Small intestine (tissue), 7 donors: Measurements from ENCODE around the gene PGAP3. TPM values are rescaled to one million over a fixed set of nuclear protein-coding genes. Genes with fewer than 3 reads are reported as not detected.

Source experiments
- DNase-seq, 2 donors: peaks; one replicate each; pipeline versions ENCODE4 v3.0.0 to v3.0.0-alpha.2; 2013
- FAIRE-seq: peaks from 2 replicates; lab custom pipeline; 2012; peaks lifted over from hg19 to GRCh38; lab: Jason Lieb, UNC
- H3K27ac ChIP-seq, 3 donors: one replicate each; pipeline ENCODE4 v1.5.1; 2013; ENCODE audit warnings: low read length in 2 of 3, mild to moderate bottlenecking in 2 of 3, control low read depth in 1 of 3, inconsistent platforms in 1 of 3, low read depth in 1 of 3, moderate library complexity in 1 of 3
- H3K27me3 ChIP-seq, 3 donors: one replicate each; pipeline ENCODE4 v1.6.1; 2013; ENCODE audit warnings: low read length in 3 of 3, inconsistent platforms in 1 of 3; ENCODE audit not compliant: control insufficient read depth in 3 of 3, insufficient read depth in 3 of 3
- H3K36me3 ChIP-seq, 3 donors: one replicate each; pipeline ENCODE4 v1.6.1; 2013; ENCODE audit warnings: low read length in 3 of 3, inconsistent platforms in 1 of 3, low read depth in 1 of 3, mild to moderate bottlenecking in 1 of 3, moderate library complexity in 1 of 3; ENCODE audit not compliant: control insufficient read depth in 3 of 3, insufficient read depth in 2 of 3
- H3K4me1 ChIP-seq, 3 donors: one replicate each; pipeline ENCODE4 v1.6.1; 2013; ENCODE audit warnings: low read length in 2 of 3, inconsistent platforms in 1 of 3, low read depth in 1 of 3, mild to moderate bottlenecking in 1 of 3, moderate library complexity in 1 of 3; ENCODE audit not compliant: control insufficient read depth in 3 of 3, insufficient read depth in 2 of 3
- H3K4me3 ChIP-seq, 3 donors: one replicate each; pipeline ENCODE4 v1.5.1; 2013; ENCODE audit warnings: low read length in 3 of 3, control low read depth in 1 of 3, inconsistent platforms in 1 of 3, low read depth in 1 of 3, mild to moderate bottlenecking in 1 of 3, moderate library complexity in 1 of 3
- H3K9me3 ChIP-seq, 2 donors: one replicate each; pipeline ENCODE4 v1.6.1; 2013; ENCODE audit warnings: low read depth in 1 of 2, low read length in 1 of 2; ENCODE audit not compliant: control insufficient read depth in 2 of 2, insufficient read depth in 1 of 2
- WGBS, 3 donors: extraction: QIAGEN DNeasy Blood & Tissue Kit; methylation state at CpG; one replicate each; pipeline ENCODE4 v1.1.7; 2013; 5-methylcytosine and 5-hydroxymethylcytosine counted together
- polyA plus RNA-seq, 4 donors: library from polyadenylated mRNA; stranded (reverse) in 3 of 4; unstranded in 1 of 4; fragments of 200-250 nt in 3 of 4; fragments of 120-200 nt in 1 of 4; gene quantifications; one replicate each; pipeline versions ENCODE4 v1.2.1 to v1.2.3, GENCODE V29; 2013
- donor health status: healthy with polysubstance abuse.
- donor health status: control.
- donor health status: control.
- donor health status: Bipolar disorder and iron deficiency.
- donor health status: healthy.

The PGAP3 gene
- polyA plus RNA-seq, 4 donors: 20.6 to 41.1 (median 28.6) TPM

DNA sequence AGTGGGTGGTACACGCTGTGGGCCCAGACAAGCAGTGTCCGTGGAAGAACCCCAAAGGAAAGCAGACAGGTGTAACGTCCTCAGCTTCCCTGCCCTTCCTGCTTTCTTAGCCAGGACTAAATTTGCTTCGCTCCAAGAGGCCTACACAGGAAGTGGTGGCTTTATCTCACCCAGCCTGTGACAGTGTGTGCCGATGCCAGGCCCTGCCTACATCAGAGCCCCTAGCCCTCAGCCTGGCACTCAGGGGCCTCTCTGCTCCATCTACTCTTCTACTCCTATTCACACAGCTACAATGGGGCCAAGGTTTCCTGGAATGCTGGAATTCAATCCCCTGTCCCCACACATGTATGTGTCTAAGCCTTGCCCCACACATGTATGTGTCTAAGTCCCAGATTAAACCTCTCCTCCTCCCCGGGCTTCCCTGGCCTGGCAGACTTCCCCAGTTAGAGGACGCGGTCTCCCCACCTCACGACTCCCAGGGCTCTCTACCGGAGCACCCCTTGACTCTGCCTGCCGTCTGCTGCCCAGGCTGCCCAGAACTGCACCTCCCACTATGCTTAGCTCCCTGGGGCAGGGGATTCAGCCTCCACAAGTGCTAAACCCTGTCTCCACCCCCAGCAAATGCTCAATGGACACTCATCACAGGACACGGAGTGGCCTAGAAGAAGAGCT is 8.2 kb downstream of the PGAP3 start:
- H3K4me1 ChIP-seq: peaks cover 6 to 66% (median 12%) of the 10 kb centered on the region in 3 donors
- no peak for FAIRE-seq
- peak; percentile 59 to 63 for DNase-seq

DNA sequence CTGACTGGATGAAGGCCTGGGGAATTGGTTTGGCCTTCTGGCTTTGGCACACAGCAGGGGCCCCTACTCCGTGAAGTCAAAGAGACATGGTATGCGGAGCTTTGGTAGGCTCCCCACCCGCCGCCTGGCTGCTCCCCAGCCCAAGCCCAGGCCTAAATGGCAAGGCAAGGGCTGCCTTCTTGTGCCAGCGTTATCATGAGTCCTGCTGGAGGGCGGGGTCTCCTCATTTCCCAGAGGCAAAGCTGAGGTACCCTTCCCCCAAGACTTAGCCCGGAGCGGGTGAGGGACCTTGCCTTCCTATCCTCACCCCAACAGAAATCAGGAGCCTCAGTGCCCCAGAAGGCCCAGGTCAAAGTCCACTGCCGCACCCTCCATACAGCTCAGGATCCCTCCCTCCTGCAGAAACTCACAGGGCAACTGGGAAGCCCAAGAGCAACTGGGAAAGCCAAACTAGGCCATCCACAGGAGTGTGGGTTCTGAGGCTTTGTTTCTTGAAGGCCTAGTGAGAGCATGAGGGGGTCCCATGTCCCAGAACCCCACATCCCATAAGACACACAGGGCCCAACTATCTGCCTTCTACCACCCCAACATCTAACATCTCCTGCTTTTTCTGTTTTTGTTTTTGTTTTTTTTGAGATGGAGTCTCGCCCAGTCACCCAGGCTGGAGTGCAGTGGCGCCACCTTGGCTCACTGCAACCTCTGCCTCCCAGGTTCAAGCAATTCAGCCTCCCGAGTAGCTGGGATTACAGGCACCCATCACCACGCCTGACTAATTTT is 9.3 kb downstream of the PGAP3 start:
- Histone ChIP-seq H3K4me1 (peaks cover 6 to 77% (median 12%) of the 10 kb centered on the region in 3 donors), H3K36me3 (peaks cover 0 to 68% (median 0%) of the 10 kb centered on the region in 3 donors), H3K27me3 (no peaks in the 10 kb centered on the region), H3K27ac (peak overlapping the region; percentile 86 to 98 (median 93)), H3K4me3 (no peak overlapping the region), H3K9me3 (no peaks in the 10 kb centered on the region)
- 20 to 67% (median 35%) methylated on average over 13 of the region's 13 CpGs for WGBS, 3 donors
- FAIRE-seq (no peak), DNase-seq (peak; percentile 97)

More for the DNA sequence above, 8.2 kb downstream of the PGAP3 start:
- no peak overlapping the region for H3K4me3 ChIP-seq
- H3K27me3 ChIP-seq: no peaks in the 10 kb centered on the region
- WGBS, 3 donors: 40 to 58% (median 52%) methylated on average over 12 of the region's 12 CpGs
- H3K27ac ChIP-seq: peak overlapping the region; percentile 86 to 98 (median 93)
- no peaks in the 10 kb centered on the region for H3K9me3 ChIP-seq
- peaks cover 0 to 68% (median 0%) of the 10 kb centered on the region in 3 donors for H3K36me3 ChIP-seq

DNA sequence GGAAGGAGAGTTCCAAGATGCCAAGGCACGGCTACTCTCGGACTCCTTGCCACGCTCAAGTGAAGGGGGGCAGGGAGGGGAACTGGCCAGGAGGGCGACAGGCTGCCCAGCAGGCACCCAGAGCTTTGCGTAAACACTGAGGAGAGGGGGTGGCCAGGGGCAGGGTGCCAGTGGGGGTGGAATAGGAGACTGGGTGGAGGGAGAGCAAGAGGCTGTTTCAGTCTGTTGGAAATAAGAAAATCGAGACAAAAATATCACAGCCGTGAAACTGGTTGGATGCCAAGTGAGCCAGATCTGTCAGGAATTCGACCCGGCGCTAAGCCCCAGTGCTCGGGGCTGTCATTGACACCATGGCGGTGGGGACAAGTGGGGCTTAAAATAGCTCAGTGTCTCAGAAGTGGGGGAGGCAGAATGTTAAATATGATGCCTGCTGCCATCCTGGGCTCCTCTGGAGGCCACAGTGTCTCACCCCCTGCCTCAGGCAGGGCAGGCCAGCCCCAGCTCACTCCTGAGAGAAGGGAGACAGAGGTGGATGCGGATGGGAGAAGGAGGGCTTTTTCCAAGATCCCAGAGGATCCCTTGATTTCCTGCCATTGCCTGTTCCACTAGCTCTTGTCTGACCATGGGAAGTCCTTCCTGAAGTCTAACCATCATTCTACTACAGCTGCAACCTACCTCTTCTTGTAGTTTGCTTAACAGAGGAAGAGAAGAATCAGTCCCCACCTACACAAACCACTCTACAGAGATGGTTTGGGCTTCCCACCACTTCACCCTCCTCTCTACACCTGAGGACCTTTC is 10.1 kb downstream of the PGAP3 start:
- FAIRE-seq (no peak), DNase-seq (no peak)
- H3K4me1 ChIP-seq: peaks cover 6 to 77% (median 12%) of the 10 kb centered on the region in 3 donors
- no peak overlapping the region for H3K4me3 ChIP-seq
- H3K27me3 ChIP-seq: no peaks in the 10 kb centered on the region
- peak overlapping the region; percentile 86 to 98 (median 92) for H3K27ac ChIP-seq
- peaks cover 0 to 62% (median 0%) of the 10 kb centered on the region in 3 donors for H3K36me3 ChIP-seq
- 57 to 68% (median 58%) methylated on average over 13 of the region's 13 CpGs for WGBS, 3 donors
- H3K9me3 ChIP-seq: no peaks in the 10 kb centered on the region

DNA sequence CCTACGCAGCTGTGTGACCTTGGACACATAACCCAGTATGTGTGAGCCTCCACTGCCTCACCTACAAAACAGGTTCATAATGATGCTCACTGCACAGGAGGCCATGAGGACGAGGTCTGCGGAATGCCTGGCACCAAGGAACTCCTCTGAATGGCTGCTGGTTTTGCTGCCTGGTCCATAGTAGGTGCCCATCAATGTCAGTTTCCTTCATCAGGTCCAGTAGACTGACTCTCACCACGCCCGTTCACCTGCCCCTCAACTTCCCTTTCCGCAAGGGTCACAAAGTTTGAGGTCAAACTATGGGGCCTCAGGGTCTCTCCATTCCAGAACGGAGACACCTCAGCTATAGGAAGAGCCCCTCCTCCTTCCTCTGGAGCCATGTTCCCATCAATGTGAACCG is 10.8 kb downstream of the PGAP3 start:
- peaks cover 6 to 83% (median 12%) of the 10 kb centered on the region in 3 donors for H3K4me1 ChIP-seq
- peak overlapping the region in 2 of 3 donors; percentile 70 to 98 for H3K27ac ChIP-seq
- peaks cover 0 to 65% (median 0%) of the 10 kb centered on the region in 3 donors for H3K36me3 ChIP-seq
- FAIRE-seq (no peak), DNase-seq (no peak)
- no peaks in the 10 kb centered on the region for H3K27me3 ChIP-seq
- H3K4me3 ChIP-seq: no peak overlapping the region
- no peaks in the 10 kb centered on the region for H3K9me3 ChIP-seq
- WGBS, 3 donors: 73 to 83% (median 77%) methylated on average over 8 of the region's 8 CpGs

DNA sequence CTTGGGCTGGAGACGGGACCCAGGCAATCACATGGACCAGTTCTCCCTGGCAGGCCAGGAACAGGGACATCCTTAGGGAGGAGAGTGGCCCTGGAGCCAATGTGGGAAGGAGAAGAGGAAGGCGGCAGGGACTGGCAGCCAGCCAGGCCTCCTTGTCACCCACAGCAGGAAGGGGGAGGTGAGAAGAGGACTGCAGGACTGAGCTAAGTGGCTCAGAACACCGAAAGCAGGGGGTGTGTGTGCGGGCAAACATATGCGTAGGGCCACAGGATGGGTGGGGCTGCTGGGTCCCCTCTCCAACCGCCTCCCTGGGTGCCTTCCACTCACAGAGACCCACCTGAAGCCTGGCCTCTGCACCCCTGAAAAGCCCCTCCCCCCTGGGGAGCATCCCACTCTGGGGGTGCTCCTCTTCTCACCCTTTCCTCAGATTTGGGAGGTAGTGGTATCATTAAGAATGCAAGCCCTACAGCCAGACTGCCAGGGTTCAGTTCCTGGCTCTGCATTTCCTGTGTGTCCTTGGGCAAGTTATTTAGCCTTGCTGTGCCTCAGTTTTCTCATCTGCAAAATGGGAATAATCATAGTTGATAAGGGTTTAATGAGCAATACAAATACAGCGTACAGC is 11.5 kb downstream of the PGAP3 start:
- FAIRE-seq: no peak
- H3K4me1 ChIP-seq: peaks cover 6 to 89% (median 14%) of the 10 kb centered on the region in 3 donors
- H3K4me3 ChIP-seq: no peak overlapping the region
- WGBS, 3 donors: 16 to 43% (median 27%) methylated on average over 7 of the region's 7 CpGs
- DNase-seq: peak; percentile 79 to 86
- H3K27ac ChIP-seq: peak overlapping the region; percentile 56 to 86 (median 70)
- H3K36me3 ChIP-seq: peaks cover 0 to 61% (median 0%) of the 10 kb centered on the region in 3 donors
- no peaks in the 10 kb centered on the region for H3K27me3 ChIP-seq
- H3K9me3 ChIP-seq: no peaks in the 10 kb centered on the region

DNA sequence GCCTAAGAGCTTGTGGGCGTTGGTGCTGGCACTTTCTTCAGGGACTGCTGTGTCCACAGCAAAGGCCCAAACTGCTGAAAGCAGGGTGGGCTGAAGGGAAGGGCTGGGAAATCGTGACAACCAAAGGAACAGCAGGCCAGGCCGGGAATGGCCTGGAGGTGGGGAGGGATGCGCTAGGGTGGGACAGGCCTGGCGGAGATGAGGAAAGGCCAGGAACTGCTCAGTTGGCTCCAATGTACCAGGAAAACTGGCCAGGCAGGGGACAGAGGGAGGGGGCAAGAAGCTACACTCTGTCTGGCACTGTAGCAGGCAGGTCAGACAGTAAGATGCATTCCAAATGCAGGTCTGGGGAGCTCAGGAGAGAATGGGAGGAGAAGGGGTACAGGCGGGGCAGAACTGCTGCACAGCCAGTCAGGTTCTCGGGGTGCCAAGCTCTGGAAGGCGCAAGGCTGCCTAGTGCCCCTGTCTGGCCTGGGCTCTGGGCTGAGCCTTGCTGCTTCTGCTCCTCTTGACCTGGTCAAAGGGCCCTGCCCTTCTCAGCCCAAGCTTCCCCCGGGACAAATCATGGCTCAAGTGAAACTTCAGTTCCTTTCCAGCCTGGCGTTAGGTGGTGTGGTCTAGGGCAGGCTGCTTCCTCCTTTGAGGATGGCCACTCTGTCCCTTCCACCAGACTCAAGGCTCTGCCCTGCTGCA is 12.3 kb downstream of the PGAP3 start:
- Histone ChIP-seq H3K9me3 (no peaks in the 10 kb centered on the region), H3K4me1 (peaks cover 6 to 82% (median 14%) of the 10 kb centered on the region in 3 donors), H3K27ac (peak overlapping the region; percentile 56 to 86 (median 70)), H3K36me3 (peaks cover 0 to 53% (median 0%) of the 10 kb centered on the region in 3 donors), H3K4me3 (no peak overlapping the region), H3K27me3 (no peaks in the 10 kb centered on the region)
- FAIRE-seq (no peak), DNase-seq (no peak)
- WGBS, 3 donors: 21 to 62% (median 38%) methylated on average over 9 to 10 of the region's 10 CpGs

DNA sequence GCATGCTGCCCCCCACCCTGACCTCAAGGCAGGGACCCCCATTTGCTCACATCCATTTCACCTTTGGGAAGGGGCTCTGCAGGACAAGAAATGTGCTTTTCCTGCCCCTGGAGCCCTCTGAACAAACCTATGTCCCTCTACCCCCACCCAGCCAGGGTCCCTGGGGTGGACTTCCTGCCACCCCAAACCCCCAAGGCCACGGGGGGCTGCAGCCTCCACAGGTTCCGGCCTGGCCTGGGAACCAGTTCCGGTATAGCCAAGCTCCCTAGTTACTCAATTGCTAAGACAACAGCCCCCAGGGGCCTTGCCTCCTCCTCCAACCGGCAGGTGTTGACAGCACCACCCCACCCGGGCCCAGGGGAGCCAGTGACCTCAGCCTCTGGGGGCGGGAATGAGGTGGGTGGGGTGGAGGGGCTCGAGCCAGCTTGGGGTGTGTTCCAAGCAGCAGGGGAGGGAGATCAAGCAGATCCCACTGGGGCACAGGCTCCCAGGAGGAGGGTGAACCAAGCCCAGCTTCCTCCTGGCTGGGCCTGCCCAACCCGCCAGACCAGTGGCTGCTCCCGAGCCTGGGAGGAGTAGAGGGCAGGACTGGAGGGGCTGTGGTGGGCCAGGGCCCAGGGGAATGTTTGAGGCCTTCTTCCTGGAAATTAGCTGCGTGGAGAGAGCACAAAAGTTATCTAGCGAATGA is 13.0 kb downstream of the PGAP3 start:
- H3K4me1 ChIP-seq: peaks cover 6 to 75% (median 12%) of the 10 kb centered on the region in 3 donors

More for the DNA sequence above, 13.0 kb downstream of the PGAP3 start:
- H3K9me3 ChIP-seq: no peaks in the 10 kb centered on the region
- peaks cover 0 to 47% (median 0%) of the 10 kb centered on the region in 3 donors for H3K36me3 ChIP-seq
- WGBS, 3 donors: 13 to 34% (median 24%) methylated on average over 9 to 11 of the region's 11 CpGs
- DNase-seq: peak in 1 of 2 donors; percentile 91
- peak overlapping the region; percentile 7 to 86 (median 70) for H3K27ac ChIP-seq
- H3K27me3 ChIP-seq: peaks cover 0 to 2% (median 0%) of the 10 kb centered on the region in 3 donors
- H3K4me3 ChIP-seq: no peak overlapping the region
- FAIRE-seq: no peak
